K562 (cell line): ENCODE data around the gene LRP1B. TPM values are rescaled to one million over a fixed set of nuclear protein-coding genes. Genes with fewer than 3 reads are reported as not detected.

ENCODE experiments used
- DPF2 ChIP-seq: fragments of 450-650 bp; IDR thresholded peaks from 2 replicates; pipeline ENCODE4 v1.6.1; 2016
- MYBL2 ChIP-seq, 2 experiments: fragments of 450-650 bp in 1 of 2; sonication (generic) in 1 of 2; formaldehyde crosslinking in 1 of 2; IDR thresholded peaks; 2 replicates each; pipeline versions ENCODE4 v1.6.1 to v1.8.1; 2017 to 2022; ENCODE audit warnings: borderline replicate concordance in 1 of 2, inconsistent platforms in 1 of 2, low read depth in 1 of 2, mild to moderate bottlenecking in 1 of 2, missing genetic modification reagents in 1 of 2, moderate library complexity in 1 of 2
- PHTF2 ChIP-seq: fragments of 250-450 bp; sonication (Bioruptor Pico); IDR thresholded peaks from 2 replicates; pipeline ENCODE4 v1.5.0; 2021; ENCODE audit warnings: mild to moderate bottlenecking
- SMAD2 ChIP-seq: fragments of 150-350 bp; IDR thresholded peaks from 2 replicates; pipeline ENCODE4 v1.6.1; 2014; ENCODE audit warnings: low read depth, mild to moderate bottlenecking, low read length
- SRF ChIP-seq, 2 experiments: fragments of 250-450, 450-650 bp in 1 of 2; sonication (Bioruptor Pico) in 1 of 2; sonication (generic) in 1 of 2; formaldehyde crosslinking; IDR thresholded peaks; 2 replicates each; pipeline versions ENCODE4 v1.5.0 to v1.5.1; 2020 to 2022; ENCODE audit warnings: mild to moderate bottlenecking in 1 of 2, missing genetic modification reagents in 1 of 2
- TAF7 ChIP-seq: fragments of 450-650 bp; IDR thresholded peaks from 2 replicates; pipeline ENCODE4 v1.6.1; 2016; ENCODE audit warnings: missing genetic modification characterization, missing compliant biosample characterization
- TSC22D4 ChIP-seq: fragments of 450-650 bp; IDR thresholded peaks from 2 replicates; pipeline ENCODE4 v1.6.1; 2016; ENCODE audit warnings: missing genetic modification characterization, missing biosample characterization, control low read depth
- ZNF766 ChIP-seq: fragments of 200-800 bp; sonication (Bioruptor generic); conservative IDR thresholded peaks from 2 replicates; pipeline ENCODE4 v1.6.1; 2016; ENCODE audit warnings: missing genetic modification characterization, missing compliant biosample characterization
- polyA plus RNA-seq, 8 experiments: library from polyadenylated mRNA; depleted of rRNA in 4 of 8; stranded (reverse) in 5 of 8; unstranded in 3 of 8; fragments of >200 nt; fragmentation: Nextera tagmentation in 2 of 8; fragmentation: Illumina TruSeq in 1 of 8; extraction: Ambion mirVana in 2 of 8; extraction: Trizol in 1 of 8; gene quantifications; 2 replicates each; pipeline versions ENCODE4 v1.2.1 to v1.2.3, GENCODE V29; 2011 to 2014; ENCODE audit warnings: inconsistent platforms in 1 of 8, missing spikeins in 1 of 8
- total RNA-seq, 7 experiments: library from RNA; depleted of rRNA in 6 of 7; stranded (reverse); fragments of >200 nt in 6 of 7; fragmentation: Illumina TruSeq in 2 of 7; extraction: Trizol in 2 of 7; gene quantifications; 2 replicates each; pipeline versions ENCODE4 v1.2.1 to v1.2.3, GENCODE V29; 2011 to 2021; ENCODE audit warnings: low replicate concordance in 1 of 7
- TF ChIP-seq, protein P1 (sequence below): conservative IDR thresholded peaks from 2 replicates; pipeline ENCODE4 v1.6.1; 2011; ENCODE audit warnings: low read depth, mild to moderate bottlenecking, low read length; ENCODE audit not compliant: control insufficient read depth
- TF ChIP-seq, protein P2 (sequence below): IDR thresholded peaks from 2 replicates; pipeline ENCODE4 v1.6.1; 2014; ENCODE audit warnings: antibody characterized with exemption
- TF ChIP-seq, protein P3 (sequence below): sonication (generic); formaldehyde crosslinking; IDR thresholded peaks from 2 replicates; pipeline ENCODE4 v1.8.1; 2023; ENCODE audit warnings: mild to moderate bottlenecking, missing genetic modification reagents

The LRP1B gene
- total and polyA plus RNA-seq, 9 of the 15 experiments (the other 6 are each of a cell fraction or from before 2014, with no cell fraction given): not detected

DNA sequence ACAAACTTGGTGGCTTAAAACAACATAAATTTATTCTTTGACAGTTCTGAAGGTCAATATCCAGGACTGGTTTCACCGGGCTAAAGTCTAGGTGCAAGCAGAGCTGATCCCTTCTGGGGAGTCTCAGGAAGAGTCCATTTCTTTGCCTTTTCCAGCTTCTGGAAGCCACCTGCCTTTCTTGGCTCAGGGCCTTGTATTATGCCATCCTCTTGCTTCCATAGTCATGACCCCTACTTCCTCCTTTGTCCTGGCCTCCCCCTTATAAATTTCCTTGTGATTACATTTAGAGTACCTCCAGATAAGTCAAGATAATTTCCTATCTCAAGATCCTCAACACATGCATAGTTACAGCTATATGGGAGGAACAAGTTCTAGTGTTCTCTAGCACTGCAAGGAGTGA is 1089.5 kb downstream of the LRP1B start (continued):
- TF ChIP-seq, protein P1, sequence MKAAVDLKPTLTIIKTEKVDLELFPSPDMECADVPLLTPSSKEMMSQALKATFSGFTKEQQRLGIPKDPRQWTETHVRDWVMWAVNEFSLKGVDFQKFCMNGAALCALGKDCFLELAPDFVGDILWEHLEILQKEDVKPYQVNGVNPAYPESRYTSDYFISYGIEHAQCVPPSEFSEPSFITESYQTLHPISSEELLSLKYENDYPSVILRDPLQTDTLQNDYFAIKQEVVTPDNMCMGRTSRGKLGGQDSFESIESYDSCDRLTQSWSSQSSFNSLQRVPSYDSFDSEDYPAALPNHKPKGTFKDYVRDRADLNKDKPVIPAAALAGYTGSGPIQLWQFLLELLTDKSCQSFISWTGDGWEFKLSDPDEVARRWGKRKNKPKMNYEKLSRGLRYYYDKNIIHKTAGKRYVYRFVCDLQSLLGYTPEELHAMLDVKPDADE: no peak
- TF ChIP-seq MYBL2 (IDR thresholded peaks at IDR 0.05; ENCODE audit: low read depth) (no peak), MYBL2 (CRISPR knock-in tag; IDR thresholded peaks at IDR 0.05; ENCODE audit: borderline replicate concordance) (no peak), SRF (CRISPR knock-in tag; IDR thresholded peaks at IDR 0.05) (no peak), ZNF766 (CRISPR knock-in tag) (no peak), TSC22D4 (tag) (no peak), PHTF2 (CRISPR knock-in tag) (no peak), DPF2 (no peak), TAF7 (tag) (no peak), SMAD2 (no peak)
- TF ChIP-seq, protein P2, sequence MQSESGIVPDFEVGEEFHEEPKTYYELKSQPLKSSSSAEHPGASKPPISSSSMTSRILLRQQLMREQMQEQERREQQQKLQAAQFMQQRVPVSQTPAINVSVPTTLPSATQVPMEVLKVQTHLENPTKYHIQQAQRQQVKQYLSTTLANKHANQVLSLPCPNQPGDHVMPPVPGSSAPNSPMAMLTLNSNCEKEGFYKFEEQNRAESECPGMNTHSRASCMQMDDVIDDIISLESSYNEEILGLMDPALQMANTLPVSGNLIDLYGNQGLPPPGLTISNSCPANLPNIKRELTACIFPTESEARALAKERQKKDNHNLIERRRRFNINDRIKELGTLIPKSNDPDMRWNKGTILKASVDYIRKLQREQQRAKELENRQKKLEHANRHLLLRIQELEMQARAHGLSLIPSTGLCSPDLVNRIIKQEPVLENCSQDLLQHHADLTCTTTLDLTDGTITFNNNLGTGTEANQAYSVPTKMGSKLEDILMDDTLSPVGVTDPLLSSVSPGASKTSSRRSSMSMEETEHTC: no peak
- TF ChIP-seq, protein P3, sequence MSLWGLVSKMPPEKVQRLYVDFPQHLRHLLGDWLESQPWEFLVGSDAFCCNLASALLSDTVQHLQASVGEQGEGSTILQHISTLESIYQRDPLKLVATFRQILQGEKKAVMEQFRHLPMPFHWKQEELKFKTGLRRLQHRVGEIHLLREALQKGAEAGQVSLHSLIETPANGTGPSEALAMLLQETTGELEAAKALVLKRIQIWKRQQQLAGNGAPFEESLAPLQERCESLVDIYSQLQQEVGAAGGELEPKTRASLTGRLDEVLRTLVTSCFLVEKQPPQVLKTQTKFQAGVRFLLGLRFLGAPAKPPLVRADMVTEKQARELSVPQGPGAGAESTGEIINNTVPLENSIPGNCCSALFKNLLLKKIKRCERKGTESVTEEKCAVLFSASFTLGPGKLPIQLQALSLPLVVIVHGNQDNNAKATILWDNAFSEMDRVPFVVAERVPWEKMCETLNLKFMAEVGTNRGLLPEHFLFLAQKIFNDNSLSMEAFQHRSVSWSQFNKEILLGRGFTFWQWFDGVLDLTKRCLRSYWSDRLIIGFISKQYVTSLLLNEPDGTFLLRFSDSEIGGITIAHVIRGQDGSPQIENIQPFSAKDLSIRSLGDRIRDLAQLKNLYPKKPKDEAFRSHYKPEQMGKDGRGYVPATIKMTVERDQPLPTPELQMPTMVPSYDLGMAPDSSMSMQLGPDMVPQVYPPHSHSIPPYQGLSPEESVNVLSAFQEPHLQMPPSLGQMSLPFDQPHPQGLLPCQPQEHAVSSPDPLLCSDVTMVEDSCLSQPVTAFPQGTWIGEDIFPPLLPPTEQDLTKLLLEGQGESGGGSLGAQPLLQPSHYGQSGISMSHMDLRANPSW (CRISPR knock-in tag): no peak
- TF ChIP-seq, all 486 proteins: peak for 0
